H9 (cell line): ENCODE measurements around the gene NUDT9. TPM values are rescaled to one million over a fixed set of nuclear protein-coding genes. Genes with fewer than 3 reads are reported as not detected.

Experiments used
- DNase-seq: peaks from one replicate; pipeline ENCODE4 v3.0.0-alpha.2; 2017
- H2AFZ ChIP-seq: one replicate; pipeline ENCODE4 v1.6.1; 2013; ENCODE audit warnings: mild to moderate bottlenecking, low read length, control low read depth, moderate library complexity
- H2AK5ac ChIP-seq: 2 replicates; pipeline ENCODE4 v1.6.1; 2013; ENCODE audit warnings: low read length, control low read depth, mixed read lengths; ENCODE audit not compliant: insufficient read length
- H2BK120ac ChIP-seq: one replicate; pipeline ENCODE4 v1.6.1; 2013; ENCODE audit warnings: low read depth, mild to moderate bottlenecking, low read length, control low read depth, inconsistent platforms; ENCODE audit not compliant: poor library complexity, severe bottlenecking
- H2BK12ac ChIP-seq: 2 replicates; pipeline ENCODE4 v1.6.1; 2013; ENCODE audit warnings: low read length, control low read depth, mixed read lengths, low read depth; ENCODE audit not compliant: insufficient read length
- H2BK15ac ChIP-seq: 2 replicates; pipeline ENCODE4 v1.6.1; 2013; ENCODE audit warnings: low read depth, low read length, control low read depth
- H2BK20ac ChIP-seq: one replicate; pipeline ENCODE4 v1.6.1; 2013; ENCODE audit warnings: low read depth, mild to moderate bottlenecking, low read length, control low read depth, inconsistent platforms; ENCODE audit not compliant: poor library complexity, severe bottlenecking
- H2BK5ac ChIP-seq: 2 replicates; pipeline ENCODE4 v1.6.1; 2013; ENCODE audit warnings: low read length, control low read depth, mixed read lengths; ENCODE audit not compliant: insufficient read length
- H3K14ac ChIP-seq: 2 replicates; pipeline ENCODE4 v1.6.1; 2013; ENCODE audit warnings: low read length, control low read depth; ENCODE audit not compliant: insufficient read depth
- H3K18ac ChIP-seq: 2 replicates; pipeline ENCODE4 v1.6.1; 2013; ENCODE audit warnings: low read depth, mild to moderate bottlenecking, mixed read lengths, low read length, control low read depth; ENCODE audit not compliant: insufficient read length
- H3K23ac ChIP-seq: 2 replicates; pipeline ENCODE4 v1.6.1; 2013; ENCODE audit warnings: low read length, control low read depth, mixed read lengths, low read depth; ENCODE audit not compliant: insufficient read length
- H3K23me2 ChIP-seq: 2 replicates; pipeline ENCODE4 v1.6.1; 2013; ENCODE audit warnings: low read depth, mild to moderate bottlenecking, mixed read lengths, low read length, control low read depth; ENCODE audit not compliant: insufficient read length, poor library complexity, severe bottlenecking
- H3K27ac ChIP-seq: 2 replicates; pipeline ENCODE4 v1.5.1; 2013; ENCODE audit warnings: low read length, control low read depth, mixed read lengths, low read depth; ENCODE audit not compliant: insufficient read length
- H3K27me3 ChIP-seq: 2 replicates; pipeline ENCODE4 v1.6.1; 2013; ENCODE audit warnings: low read length, control low read depth, inconsistent platforms; ENCODE audit not compliant: insufficient read depth
- H3K4ac ChIP-seq: 2 replicates; pipeline ENCODE4 v1.6.1; 2013; ENCODE audit warnings: low read depth, mild to moderate bottlenecking, control low read depth, inconsistent platforms, low read length, moderate library complexity
- H3K4me1 ChIP-seq: 2 replicates; pipeline ENCODE4 v1.6.1; 2013; ENCODE audit warnings: low read length, control low read depth, inconsistent platforms; ENCODE audit not compliant: insufficient read depth
- H3K4me2 ChIP-seq: 2 replicates; pipeline ENCODE4 v1.6.1; 2013; ENCODE audit warnings: low read length, control low read depth, mixed read lengths; ENCODE audit not compliant: insufficient read length, insufficient read depth
- H3K56ac ChIP-seq: 2 replicates; pipeline ENCODE4 v1.6.1; 2013; ENCODE audit warnings: low read depth, mild to moderate bottlenecking, mixed read lengths, low read length, control low read depth; ENCODE audit not compliant: insufficient read length
- H3K79me1 ChIP-seq: 2 replicates; pipeline ENCODE4 v1.6.1; 2013; ENCODE audit warnings: low read depth, mild to moderate bottlenecking, moderate library complexity, low read length, control low read depth, inconsistent platforms; ENCODE audit not compliant: insufficient read depth, poor library complexity, severe bottlenecking
- H3K79me2 ChIP-seq: 2 replicates; pipeline ENCODE4 v1.6.1; 2013; ENCODE audit warnings: low read length, control low read depth, inconsistent platforms; ENCODE audit not compliant: insufficient read depth
- H3K9ac ChIP-seq: 2 replicates; pipeline ENCODE4 v1.6.1; 2013; ENCODE audit warnings: low read length, control low read depth, mixed read lengths; ENCODE audit not compliant: insufficient read length; ENCODE audit errors: extremely low read depth
- H3K9me3 ChIP-seq: one replicate; pipeline ENCODE4 v1.6.1; 2013; ENCODE audit warnings: low read depth, low read length, inconsistent platforms; ENCODE audit not compliant: control insufficient read depth
- H3T11ph ChIP-seq: one replicate; pipeline ENCODE4 v1.6.1; 2013; ENCODE audit warnings: mild to moderate bottlenecking, low read length, control low read depth, inconsistent platforms
- H4K20me1 ChIP-seq: one replicate; pipeline ENCODE4 v1.6.1; 2013; ENCODE audit not compliant: control insufficient read depth, insufficient read length, insufficient read depth
- H4K5ac ChIP-seq: 2 replicates; pipeline ENCODE4 v1.6.1; 2013; ENCODE audit warnings: low read depth, mild to moderate bottlenecking, mixed read lengths, low read length, control low read depth; ENCODE audit not compliant: insufficient read length
- H4K8ac ChIP-seq: replicated peaks from 2 replicates; pipeline ENCODE4 v1.6.1; 2013; ENCODE audit warnings: low read length, control low read depth, mixed read lengths, low read depth; ENCODE audit not compliant: insufficient read length
- H4K91ac ChIP-seq: 2 replicates; pipeline ENCODE4 v1.6.1; 2013; ENCODE audit warnings: low read depth, mild to moderate bottlenecking, moderate library complexity, mixed read lengths, low read length, control low read depth; ENCODE audit not compliant: insufficient read length
- H3K27ac Mint-ChIP-seq, 3 experiments: 2 replicates in 2 of 3; 3 replicates in 1 of 3; pipeline ENCODE4 v1.8.0; 2020 to 2021; ENCODE audit warnings: mixed read lengths in 3 of 3, mild to moderate bottlenecking in 1 of 3, moderate library complexity in 1 of 3
- H3K27me3 Mint-ChIP-seq: 2 replicates; pipeline ENCODE4 v1.8.0; 2021; ENCODE audit warnings: low read depth, mild to moderate bottlenecking, moderate library complexity, mixed read lengths
- H3K36me3 Mint-ChIP-seq, 3 experiments: 2 replicates in 2 of 3; 3 replicates in 1 of 3; pipeline ENCODE4 v1.8.0; 2020 to 2021; ENCODE audit warnings: low read depth in 3 of 3, mixed read lengths in 3 of 3; ENCODE audit not compliant: insufficient read depth in 1 of 3
- H3K4me1 Mint-ChIP-seq, 2 experiments: 2 replicates each; pipeline ENCODE4 v1.8.0; 2020; ENCODE audit warnings: mixed read lengths in 2 of 2
- H3K4me3 Mint-ChIP-seq, 2 experiments: 2 replicates in 1 of 2; 3 replicates in 1 of 2; pipeline ENCODE4 v1.8.0; 2020 to 2021; ENCODE audit warnings: mild to moderate bottlenecking in 2 of 2, mixed read lengths in 2 of 2, moderate library complexity in 1 of 2
- H3K9me3 Mint-ChIP-seq, 2 experiments: 2 replicates in 1 of 2; 3 replicates in 1 of 2; pipeline ENCODE4 v1.8.0; 2020; ENCODE audit warnings: mild to moderate bottlenecking in 2 of 2, mixed read lengths in 2 of 2, moderate library complexity in 1 of 2
- CTCF ChIP-seq: fragments of 200-600 bp; sonication (generic); conservative IDR thresholded peaks from 3 replicates; pipeline ENCODE4 v1.8.0; 2021; ENCODE audit warnings: antibody characterized with exemption, mild to moderate bottlenecking
- WGBS: extraction: QIAGEN DNeasy Blood & Tissue Kit; methylation state at CpG from one replicate; pipeline ENCODE4 v1.1.7; 2013; ENCODE audit warnings: missing lambda C conversion rate, low lambda C conversion rate, mixed read lengths; ENCODE audit not compliant: insufficient read length; ENCODE audit errors: extremely low coverage; 5-methylcytosine and 5-hydroxymethylcytosine counted together
- total RNA-seq: library from RNA; stranded (reverse); gene quantifications from 2 replicates; pipeline ENCODE4 v1.2.1, GENCODE V29; 2021

The NUDT9 gene
- total RNA-seq, 1 experiment from 2014 or later, result 28.5 TPM

- H4K5ac ChIP-seq, result no peak overlapping the region
- no peaks in the 10 kb centered on the region for H3K79me2 ChIP-seq
- no peaks in the 10 kb centered on the region for H3K9me3 ChIP-seq
- H2BK20ac ChIP-seq, result no peak overlapping the region
- Mint-ChIP-seq H3K27ac (no peak overlapping the region), H3K36me3 (peaks cover 4 to 39% (median 39%) of the 10 kb centered on the region in 3 experiments), H3K4me3 (no peak overlapping the region), H3K4me1 (no peaks in the 10 kb centered on the region), H3K9me3 (no peaks in the 10 kb centered on the region), H3K27me3 (no peaks in the 10 kb centered on the region)
- H2AFZ ChIP-seq, result no peak overlapping the region
- no peak overlapping the region for H3K56ac ChIP-seq
- no peak overlapping the region for H3K9ac ChIP-seq
- no peak overlapping the region for H2BK12ac ChIP-seq
- H3K23ac ChIP-seq, result no peak overlapping the region
- H4K8ac ChIP-seq, result no peak overlapping the region
- no peaks in the 10 kb centered on the region for H4K20me1 ChIP-seq
- H2BK15ac ChIP-seq, result no peak overlapping the region
- WGBS, result no CpG with 5 or more reads among the region's 1 CpG
- H3K4ac ChIP-seq, result no peak overlapping the region
- no peak overlapping the region for H3K14ac ChIP-seq
- H2AK5ac ChIP-seq, result no peak overlapping the region
- no peak overlapping the region for H3K27ac ChIP-seq
- H2BK120ac ChIP-seq, result no peak overlapping the region
- H3K27me3 ChIP-seq, result no peaks in the 10 kb centered on the region
- H2BK5ac ChIP-seq, result no peak overlapping the region
- no peak overlapping the region for H3K4me2 ChIP-seq
- H3K79me1 ChIP-seq, result no peaks in the 10 kb centered on the region
- H3K4me1 ChIP-seq, result no peaks in the 10 kb centered on the region
- no peak overlapping the region for H4K91ac ChIP-seq
- TF ChIP-seq CTCF, result no peak
- H3T11ph ChIP-seq, result no peak overlapping the region
- no peaks in the 10 kb centered on the region for H3K23me2 ChIP-seq
- no peak for DNase-seq
- no peak overlapping the region for H3K18ac ChIP-seq
Measured at GRCh38 chr4:87444741-87445140, 22.4 kb downstream of the NUDT9 start.
